Endothelial cell of umbilical vein (primary cell): ENCODE data around the gene ZPR1. TPM values are rescaled to one million over a fixed set of nuclear protein-coding genes. Genes with fewer than 3 reads are reported as not detected.

ENCODE experiments used
- BruUV-seq: library from RNA; stranded (reverse); fragments of 400-500 nt; replicated peaks from 2 replicates; lab custom pipeline; 2021; lab: Mats Ljungman, UMichigan
- CTCF ChIA-PET: fragments of 300-600, 350-600 bp; sonication (Branson Sonifier 250); formaldehyde crosslinking; loops from one replicate; lab custom pipeline; 2021; ENCODE audit warnings: antibody characterized with exemption, inconsistent platforms; lab: Charles Lee
- POLR2A ChIA-PET: fragments of 300-600, 350-600 bp; sonication (Branson Sonifier 250); formaldehyde crosslinking; loops from one replicate; lab custom pipeline; 2021; ENCODE audit warnings: antibody characterized with exemption, inconsistent platforms; lab: Charles Lee
- DNase-seq: peaks from one replicate; pipeline ENCODE4 v3.0.0-alpha.2; 2011; ENCODE audit warnings: low read depth, low spot score
- FAIRE-seq: peaks from 2 replicates; lab custom pipeline; 2011; peaks lifted over from hg19 to GRCh38; lab: Jason Lieb, UNC
- H2AFZ ChIP-seq: 2 replicates; pipeline ENCODE4 v1.6.0; 2012; ENCODE audit warnings: low read depth, low read length, control low read depth, inconsistent platforms
- H3K27ac ChIP-seq: 2 replicates; pipeline ENCODE4 v1.5.1; 2011; ENCODE audit warnings: low read depth, mild to moderate bottlenecking, control low read depth, low read length, moderate library complexity; ENCODE audit not compliant: insufficient read depth
- H3K27me3 ChIP-seq, 2 experiments: 2 replicates each; pipeline versions ENCODE4 v1.6.0 to v1.6.1; 2011; ENCODE audit warnings: low read length in 2 of 2, mixed read lengths in 1 of 2; ENCODE audit not compliant: control insufficient read depth in 2 of 2, insufficient read depth in 2 of 2
- H3K36me3 ChIP-seq, 2 experiments: 2 replicates in 1 of 2; 3 replicates in 1 of 2; pipeline ENCODE4 v1.5.1; 2011; ENCODE audit warnings: low read length in 2 of 2, mild to moderate bottlenecking in 1 of 2, moderate library complexity in 1 of 2; ENCODE audit not compliant: control insufficient read depth in 2 of 2, insufficient read depth in 2 of 2; ENCODE audit errors: extremely low read depth in 1 of 2
- H3K4me1 ChIP-seq: 3 replicates; pipeline ENCODE4 v1.5.1; 2011; ENCODE audit warnings: mild to moderate bottlenecking, low read length; ENCODE audit not compliant: control insufficient read depth, insufficient read depth; ENCODE audit errors: extremely low read depth
- H3K4me2 ChIP-seq: 2 replicates; pipeline ENCODE4 v1.6.1; 2011; ENCODE audit warnings: low read length, control low read depth, mixed read lengths; ENCODE audit not compliant: insufficient read depth
- H3K4me3 ChIP-seq, 3 experiments: fragments of 200-600 bp in 1 of 3; sonication (generic), shearing (Covaris generic) in 1 of 3; replicated peaks in 1 of 3; 2 replicates each; pipeline ENCODE4 v1.5.1; 2011 to 2016; ENCODE audit warnings: control low read depth in 3 of 3, low read length in 3 of 3, mild to moderate bottlenecking in 2 of 3, inconsistent platforms in 1 of 3, low read depth in 1 of 3, moderate library complexity in 1 of 3; ENCODE audit not compliant: insufficient read depth in 1 of 3
- H3K79me2 ChIP-seq: 2 replicates; pipeline ENCODE4 v1.6.0; 2012; ENCODE audit warnings: low read length, inconsistent platforms; ENCODE audit not compliant: control insufficient read depth, insufficient read depth
- H3K9ac ChIP-seq: replicated peaks from 2 replicates; pipeline ENCODE3; 2011; ENCODE audit warnings: low read length, control low read depth; ENCODE audit not compliant: insufficient read depth; ENCODE audit errors: extremely low read depth
- H3K9me1 ChIP-seq: replicated peaks from 3 replicates; pipeline ENCODE4 v1.6.0; 2011; ENCODE audit warnings: mild to moderate bottlenecking, low read length; ENCODE audit not compliant: control insufficient read depth, insufficient read depth; ENCODE audit errors: extremely low read depth
- H3K9me3 ChIP-seq: replicated peaks from 2 replicates; pipeline ENCODE4 v1.5.1; 2012; ENCODE audit warnings: low read length, inconsistent platforms; ENCODE audit not compliant: control insufficient read depth, insufficient read depth
- H4K20me1 ChIP-seq: replicated peaks from 2 replicates; pipeline ENCODE3; 2011; ENCODE audit warnings: mild to moderate bottlenecking, low read length; ENCODE audit not compliant: control insufficient read depth, insufficient read depth; ENCODE audit errors: extremely low read depth
- EZH2 ChIP-seq: IDR thresholded peaks from 2 replicates; pipeline ENCODE4 v1.6.1; 2012; ENCODE audit warnings: borderline replicate concordance, low read depth, mild to moderate bottlenecking, moderate library complexity, low read length, inconsistent platforms; ENCODE audit not compliant: severe bottlenecking
- FOS ChIP-seq: IDR thresholded peaks from 2 replicates; pipeline ENCODE4 v1.6.1; 2011; ENCODE audit warnings: mild to moderate bottlenecking, low read length, moderate library complexity, borderline replicate concordance; ENCODE audit not compliant: insufficient read depth
- GATA2 ChIP-seq: IDR thresholded peaks from 2 replicates; pipeline ENCODE4 v1.7.0; 2011; ENCODE audit warnings: low read depth, mild to moderate bottlenecking, moderate library complexity, mixed read lengths, low read length; ENCODE audit not compliant: insufficient read length, insufficient read depth
- JUN ChIP-seq: IDR thresholded peaks from 2 replicates; pipeline ENCODE4 v1.6.1; 2011; ENCODE audit warnings: borderline replicate concordance, low read depth; ENCODE audit not compliant: insufficient read length, insufficient read depth
- MYC ChIP-seq: IDR thresholded peaks from one replicate; pipeline ENCODE4 v1.6.1; 2011; ENCODE audit warnings: mild to moderate bottlenecking, low read depth, low read length
- POLR2A ChIP-seq: IDR thresholded peaks from 2 replicates; pipeline ENCODE4 v1.6.1; 2012; ENCODE audit warnings: low read depth, mild to moderate bottlenecking, control low read depth, low read length
- POLR2AphosphoS5 ChIP-seq: IDR thresholded peaks from 2 replicates; pipeline ENCODE4 v1.6.1; 2012; ENCODE audit warnings: low read depth, mild to moderate bottlenecking, control low read depth, low read length, moderate library complexity; ENCODE audit not compliant: insufficient read depth
- dilution Hi-C: fragments of 300-500 bp; cut with MboI; formaldehyde crosslinking; loops from one replicate; pipeline ENCODE4 v1.15.0; 2019; ENCODE audit warnings: low sequenced_read_pairs; ENCODE audit not compliant: extremely low pct_ligation_motif_present
- intact Hi-C: fragments of 100-400 bp; cut with micrococcal nuclease; formaldehyde crosslinking; loops from one replicate; pipeline ENCODE4 v1.10.0; 2022
- polyA plus RNA-seq, 4 experiments: library from polyadenylated mRNA; depleted of rRNA in 3 of 4; stranded (reverse) in 3 of 4; unstranded in 1 of 4; fragments of >200 nt; gene quantifications; 2 replicates each; pipeline versions ENCODE4 v1.2.1 to v1.2.3, GENCODE V29; 2011 to 2012; ENCODE audit warnings: missing spikeins in 1 of 4
- total RNA-seq: library from RNA; stranded (reverse); gene quantifications from 2 replicates; pipeline ENCODE4 v1.2.3, GENCODE V29; 2021
- TF ChIP-seq, protein P1 (sequence below): IDR thresholded peaks from 2 replicates; pipeline ENCODE4 v1.6.1; 2011; ENCODE audit not compliant: insufficient read depth, insufficient read length
- TF ChIP-seq, protein P2 (sequence below), 2 donors: IDR thresholded peaks; 1 replicate in 1 of 2; 2 replicates in 1 of 2; pipeline ENCODE4 v1.5.1; 2011; ENCODE audit warnings: low read length in 2 of 2, mild to moderate bottlenecking in 2 of 2, moderate library complexity in 2 of 2, control low read depth in 1 of 2, inconsistent platforms in 1 of 2, low read depth in 1 of 2; ENCODE audit not compliant: insufficient read depth in 1 of 2; ENCODE audit errors: extremely low read depth in 1 of 2

ZPR1 gene
- total and polyA plus RNA-seq, 2 donors (not counting 3 experiments of a cell fraction or from before 2014, with no cell fraction given) = 22.6 to 54.5 TPM

GRCh38 chr11:116814502-116814901 is 26.7 kb upstream of the ZPR1 start:
- H4K20me1 ChIP-seq = no peaks in the 10 kb centered on the region
- POLR2A ChIA-PET = no interaction called here
- H3K27ac ChIP-seq = no peak overlapping the region
- intact Hi-C loops (no loop called here), dilution Hi-C loops (no loop called here)
- no peaks in the 10 kb centered on the region for H3K36me3 ChIP-seq
- FAIRE-seq (no peak), DNase-seq (no peak)
- no peak overlapping the region for H3K9ac ChIP-seq
- no peaks in the 10 kb centered on the region for H3K79me2 ChIP-seq
- H3K4me3 ChIP-seq = no peak overlapping the region
- TF ChIP-seq EZH2 = no peak
- TF ChIP-seq POLR2A = no peak
- no peak for TF ChIP-seq POLR2AphosphoS5
- TF ChIP-seq, protein P1, sequence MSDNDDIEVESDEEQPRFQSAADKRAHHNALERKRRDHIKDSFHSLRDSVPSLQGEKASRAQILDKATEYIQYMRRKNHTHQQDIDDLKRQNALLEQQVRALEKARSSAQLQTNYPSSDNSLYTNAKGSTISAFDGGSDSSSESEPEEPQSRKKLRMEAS = no peak
- no peak for TF ChIP-seq GATA2
- no peak for TF ChIP-seq MYC
- TF ChIP-seq, protein P2, sequence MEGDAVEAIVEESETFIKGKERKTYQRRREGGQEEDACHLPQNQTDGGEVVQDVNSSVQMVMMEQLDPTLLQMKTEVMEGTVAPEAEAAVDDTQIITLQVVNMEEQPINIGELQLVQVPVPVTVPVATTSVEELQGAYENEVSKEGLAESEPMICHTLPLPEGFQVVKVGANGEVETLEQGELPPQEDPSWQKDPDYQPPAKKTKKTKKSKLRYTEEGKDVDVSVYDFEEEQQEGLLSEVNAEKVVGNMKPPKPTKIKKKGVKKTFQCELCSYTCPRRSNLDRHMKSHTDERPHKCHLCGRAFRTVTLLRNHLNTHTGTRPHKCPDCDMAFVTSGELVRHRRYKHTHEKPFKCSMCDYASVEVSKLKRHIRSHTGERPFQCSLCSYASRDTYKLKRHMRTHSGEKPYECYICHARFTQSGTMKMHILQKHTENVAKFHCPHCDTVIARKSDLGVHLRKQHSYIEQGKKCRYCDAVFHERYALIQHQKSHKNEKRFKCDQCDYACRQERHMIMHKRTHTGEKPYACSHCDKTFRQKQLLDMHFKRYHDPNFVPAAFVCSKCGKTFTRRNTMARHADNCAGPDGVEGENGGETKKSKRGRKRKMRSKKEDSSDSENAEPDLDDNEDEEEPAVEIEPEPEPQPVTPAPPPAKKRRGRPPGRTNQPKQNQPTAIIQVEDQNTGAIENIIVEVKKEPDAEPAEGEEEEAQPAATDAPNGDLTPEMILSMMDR (IDR thresholded peaks at IDR 0.05; ENCODE audit: extremely low read depth in 1 of 2, insufficient read depth in 1 of 2, low read depth in 1 of 2, low read length in 2 of 2) = no peak
- TF ChIP-seq FOS = no peak
- TF ChIP-seq JUN = no peak
- no peaks in the 10 kb centered on the region for H3K9me3 ChIP-seq
- peaks cover 4 to 6% of the 10 kb centered on the region in 2 experiments for H3K27me3 ChIP-seq
- no peaks in the 10 kb centered on the region for H3K9me1 ChIP-seq
- no peak overlapping the region for H2AFZ ChIP-seq
- no peaks in the 10 kb centered on the region for H3K4me1 ChIP-seq
- CTCF ChIA-PET = no interaction called here
- no TSS peak for BruUV-seq
- no peak overlapping the region for H3K4me2 ChIP-seq
